ENCODE results near the gene CBX4. TPM values are rescaled to one million over a fixed set of nuclear protein-coding genes. Genes with fewer than 3 reads are reported as not detected.

CBX4 gene
- total and polyA plus RNA-seq, 10 of the 15 experiments (the other 5 are each of a cell fraction or from before 2014, with no cell fraction given), result 0.69 to 24.6 (median 4.2) TPM

DNA sequence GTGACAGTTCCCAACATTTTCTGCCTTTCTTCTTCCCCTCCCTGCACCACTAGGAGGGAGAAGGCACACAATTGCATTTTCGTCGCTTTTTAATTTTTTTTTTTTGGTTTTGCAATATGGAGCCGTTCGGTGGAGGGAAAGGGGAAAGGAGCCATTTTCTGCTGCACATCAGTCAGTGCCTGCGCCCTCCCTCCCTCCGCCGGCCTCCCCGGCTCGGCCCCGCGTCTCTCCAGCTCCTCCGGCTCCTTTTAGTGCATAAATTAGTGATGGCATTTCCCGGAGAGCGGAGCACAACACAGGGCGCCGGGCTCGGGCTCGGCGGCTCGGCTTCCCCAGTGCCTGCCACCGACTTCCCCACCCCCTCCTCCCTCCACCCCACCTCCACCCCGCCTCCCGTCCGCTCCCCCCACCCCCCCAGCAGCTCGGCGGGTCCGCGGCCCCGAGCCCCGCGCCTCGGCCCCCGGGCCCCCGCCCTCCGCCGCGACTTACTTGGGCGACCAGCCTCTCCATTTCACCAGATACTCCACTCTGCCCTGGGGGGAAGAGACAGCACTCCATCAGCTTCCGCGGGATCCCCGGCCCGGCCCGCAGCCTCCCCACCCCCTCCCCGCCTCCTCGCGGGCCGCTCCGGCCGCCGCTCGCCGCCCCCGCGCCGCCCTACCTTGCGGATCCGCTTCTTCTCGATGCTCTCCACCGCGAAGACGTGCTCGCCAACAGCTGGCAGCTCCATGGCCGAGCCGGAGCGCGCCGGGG, 542 bp downstream of the CBX4 start (continued):
- no peak for TF ChIP-seq RAD51 (IDR thresholded peaks at IDR 0.05)
- TF ChIP-seq JUNB (IDR thresholded peaks at IDR 0.05), result no peak
- TF ChIP-seq MYB (IDR thresholded peaks at IDR 0.05; ENCODE audit: borderline replicate concordance, low read depth, low read length), result no peak
- no peak for TF ChIP-seq EZH2 (IDR thresholded peaks at IDR 0.05; ENCODE audit: borderline replicate concordance, control insufficient read depth, low read depth, low read length)
- TF ChIP-seq RBBP5 (conservative IDR thresholded peaks at IDR 0.05), result no peak
- TF ChIP-seq, protein P1, sequence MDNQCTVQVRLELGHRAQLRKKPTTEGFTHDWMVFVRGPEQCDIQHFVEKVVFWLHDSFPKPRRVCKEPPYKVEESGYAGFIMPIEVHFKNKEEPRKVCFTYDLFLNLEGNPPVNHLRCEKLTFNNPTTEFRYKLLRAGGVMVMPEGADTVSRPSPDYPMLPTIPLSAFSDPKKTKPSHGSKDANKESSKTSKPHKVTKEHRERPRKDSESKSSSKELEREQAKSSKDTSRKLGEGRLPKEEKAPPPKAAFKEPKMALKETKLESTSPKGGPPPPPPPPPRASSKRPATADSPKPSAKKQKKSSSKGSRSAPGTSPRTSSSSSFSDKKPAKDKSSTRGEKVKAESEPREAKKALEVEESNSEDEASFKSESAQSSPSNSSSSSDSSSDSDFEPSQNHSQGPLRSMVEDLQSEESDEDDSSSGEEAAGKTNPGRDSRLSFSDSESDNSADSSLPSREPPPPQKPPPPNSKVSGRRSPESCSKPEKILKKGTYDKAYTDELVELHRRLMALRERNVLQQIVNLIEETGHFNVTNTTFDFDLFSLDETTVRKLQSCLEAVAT (IDR thresholded peaks at IDR 0.05), result no peak
- TF ChIP-seq PAX5 (IDR thresholded peaks at IDR 0.05; ENCODE audit: borderline replicate concordance, low read depth, low read length), result no peak
- no peak for TF ChIP-seq PML (IDR thresholded peaks at IDR 0.05; ENCODE audit: low read length)
- no peak for TF ChIP-seq HCFC1 (IDR thresholded peaks at IDR 0.05; ENCODE audit: low read length)
- TF ChIP-seq, protein P2, sequence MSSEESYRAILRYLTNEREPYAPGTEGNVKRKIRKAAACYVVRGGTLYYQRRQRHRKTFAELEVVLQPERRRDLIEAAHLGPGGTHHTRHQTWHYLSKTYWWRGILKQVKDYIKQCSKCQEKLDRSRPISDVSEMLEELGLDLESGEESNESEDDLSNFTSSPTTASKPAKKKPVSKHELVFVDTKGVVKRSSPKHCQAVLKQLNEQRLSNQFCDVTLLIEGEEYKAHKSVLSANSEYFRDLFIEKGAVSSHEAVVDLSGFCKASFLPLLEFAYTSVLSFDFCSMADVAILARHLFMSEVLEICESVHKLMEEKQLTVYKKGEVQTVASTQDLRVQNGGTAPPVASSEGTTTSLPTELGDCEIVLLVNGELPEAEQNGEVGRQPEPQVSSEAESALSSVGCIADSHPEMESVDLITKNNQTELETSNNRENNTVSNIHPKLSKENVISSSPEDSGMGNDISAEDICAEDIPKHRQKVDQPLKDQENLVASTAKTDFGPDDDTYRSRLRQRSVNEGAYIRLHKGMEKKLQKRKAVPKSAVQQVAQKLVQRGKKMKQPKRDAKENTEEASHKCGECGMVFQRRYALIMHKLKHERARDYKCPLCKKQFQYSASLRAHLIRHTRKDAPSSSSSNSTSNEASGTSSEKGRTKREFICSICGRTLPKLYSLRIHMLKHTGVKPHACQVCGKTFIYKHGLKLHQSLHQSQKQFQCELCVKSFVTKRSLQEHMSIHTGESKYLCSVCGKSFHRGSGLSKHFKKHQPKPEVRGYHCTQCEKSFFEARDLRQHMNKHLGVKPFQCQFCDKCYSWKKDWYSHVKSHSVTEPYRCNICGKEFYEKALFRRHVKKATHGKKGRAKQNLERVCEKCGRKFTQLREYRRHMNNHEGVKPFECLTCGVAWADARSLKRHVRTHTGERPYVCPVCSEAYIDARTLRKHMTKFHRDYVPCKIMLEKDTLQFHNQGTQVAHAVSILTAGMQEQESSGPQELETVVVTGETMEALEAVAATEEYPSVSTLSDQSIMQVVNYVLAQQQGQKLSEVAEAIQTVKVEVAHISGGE (CRISPR knock-in tag; IDR thresholded peaks at IDR 0.05), result no peak
- no peak for TF ChIP-seq YBX1 (IDR thresholded peaks at IDR 0.05)
- no peak for TF ChIP-seq TCF7 (IDR thresholded peaks at IDR 0.05; ENCODE audit: borderline replicate concordance)
- TF ChIP-seq, protein P3, sequence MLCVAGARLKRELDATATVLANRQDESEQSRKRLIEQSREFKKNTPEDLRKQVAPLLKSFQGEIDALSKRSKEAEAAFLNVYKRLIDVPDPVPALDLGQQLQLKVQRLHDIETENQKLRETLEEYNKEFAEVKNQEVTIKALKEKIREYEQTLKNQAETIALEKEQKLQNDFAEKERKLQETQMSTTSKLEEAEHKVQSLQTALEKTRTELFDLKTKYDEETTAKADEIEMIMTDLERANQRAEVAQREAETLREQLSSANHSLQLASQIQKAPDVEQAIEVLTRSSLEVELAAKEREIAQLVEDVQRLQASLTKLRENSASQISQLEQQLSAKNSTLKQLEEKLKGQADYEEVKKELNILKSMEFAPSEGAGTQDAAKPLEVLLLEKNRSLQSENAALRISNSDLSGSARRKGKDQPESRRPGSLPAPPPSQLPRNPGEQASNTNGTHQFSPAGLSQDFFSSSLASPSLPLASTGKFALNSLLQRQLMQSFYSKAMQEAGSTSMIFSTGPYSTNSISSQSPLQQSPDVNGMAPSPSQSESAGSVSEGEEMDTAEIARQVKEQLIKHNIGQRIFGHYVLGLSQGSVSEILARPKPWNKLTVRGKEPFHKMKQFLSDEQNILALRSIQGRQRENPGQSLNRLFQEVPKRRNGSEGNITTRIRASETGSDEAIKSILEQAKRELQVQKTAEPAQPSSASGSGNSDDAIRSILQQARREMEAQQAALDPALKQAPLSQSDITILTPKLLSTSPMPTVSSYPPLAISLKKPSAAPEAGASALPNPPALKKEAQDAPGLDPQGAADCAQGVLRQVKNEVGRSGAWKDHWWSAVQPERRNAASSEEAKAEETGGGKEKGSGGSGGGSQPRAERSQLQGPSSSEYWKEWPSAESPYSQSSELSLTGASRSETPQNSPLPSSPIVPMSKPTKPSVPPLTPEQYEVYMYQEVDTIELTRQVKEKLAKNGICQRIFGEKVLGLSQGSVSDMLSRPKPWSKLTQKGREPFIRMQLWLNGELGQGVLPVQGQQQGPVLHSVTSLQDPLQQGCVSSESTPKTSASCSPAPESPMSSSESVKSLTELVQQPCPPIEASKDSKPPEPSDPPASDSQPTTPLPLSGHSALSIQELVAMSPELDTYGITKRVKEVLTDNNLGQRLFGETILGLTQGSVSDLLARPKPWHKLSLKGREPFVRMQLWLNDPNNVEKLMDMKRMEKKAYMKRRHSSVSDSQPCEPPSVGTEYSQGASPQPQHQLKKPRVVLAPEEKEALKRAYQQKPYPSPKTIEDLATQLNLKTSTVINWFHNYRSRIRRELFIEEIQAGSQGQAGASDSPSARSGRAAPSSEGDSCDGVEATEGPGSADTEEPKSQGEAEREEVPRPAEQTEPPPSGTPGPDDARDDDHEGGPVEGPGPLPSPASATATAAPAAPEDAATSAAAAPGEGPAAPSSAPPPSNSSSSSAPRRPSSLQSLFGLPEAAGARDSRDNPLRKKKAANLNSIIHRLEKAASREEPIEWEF (IDR thresholded peaks at IDR 0.05; ENCODE audit: insufficient replicate concordance, low read depth, low read length), result no peak
- no peak for TF ChIP-seq GATAD2B (conservative IDR thresholded peaks at IDR 0.05; ENCODE audit: low read depth)
- TF ChIP-seq POLR2AphosphoS2 (IDR thresholded peaks at IDR 0.05; ENCODE audit: low read depth, low read length), result no peak
- no peak for TF ChIP-seq CHD4 (IDR thresholded peaks at IDR 0.05)
- TF ChIP-seq ZNF207 (IDR thresholded peaks at IDR 0.05; ENCODE audit: borderline replicate concordance), result no peak
- no peak for TF ChIP-seq KAT2A (conservative IDR thresholded peaks at IDR 0.05; ENCODE audit: control insufficient read depth, low read depth, low read length)
- TF ChIP-seq, protein P4, sequence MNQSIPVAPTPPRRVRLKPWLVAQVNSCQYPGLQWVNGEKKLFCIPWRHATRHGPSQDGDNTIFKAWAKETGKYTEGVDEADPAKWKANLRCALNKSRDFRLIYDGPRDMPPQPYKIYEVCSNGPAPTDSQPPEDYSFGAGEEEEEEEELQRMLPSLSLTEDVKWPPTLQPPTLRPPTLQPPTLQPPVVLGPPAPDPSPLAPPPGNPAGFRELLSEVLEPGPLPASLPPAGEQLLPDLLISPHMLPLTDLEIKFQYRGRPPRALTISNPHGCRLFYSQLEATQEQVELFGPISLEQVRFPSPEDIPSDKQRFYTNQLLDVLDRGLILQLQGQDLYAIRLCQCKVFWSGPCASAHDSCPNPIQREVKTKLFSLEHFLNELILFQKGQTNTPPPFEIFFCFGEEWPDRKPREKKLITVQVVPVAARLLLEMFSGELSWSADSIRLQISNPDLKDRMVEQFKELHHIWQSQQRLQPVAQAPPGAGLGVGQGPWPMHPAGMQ (IDR thresholded peaks at IDR 0.05; ENCODE audit: borderline replicate concordance), result no peak
- no peak for TF ChIP-seq EED (IDR thresholded peaks at IDR 0.05; ENCODE audit: low read depth)
